GM19455 (cell line): Measurements from ENCODE around the gene GIT2.

ENCODE experiments used
- ATAC-seq: cut with Tn5 transposase; IDR thresholded peaks from one replicate; pipeline ENCODE4 v1.9.1; 2021; ENCODE audit not compliant: unreplicated experiment

Gene GIT2

DNA sequence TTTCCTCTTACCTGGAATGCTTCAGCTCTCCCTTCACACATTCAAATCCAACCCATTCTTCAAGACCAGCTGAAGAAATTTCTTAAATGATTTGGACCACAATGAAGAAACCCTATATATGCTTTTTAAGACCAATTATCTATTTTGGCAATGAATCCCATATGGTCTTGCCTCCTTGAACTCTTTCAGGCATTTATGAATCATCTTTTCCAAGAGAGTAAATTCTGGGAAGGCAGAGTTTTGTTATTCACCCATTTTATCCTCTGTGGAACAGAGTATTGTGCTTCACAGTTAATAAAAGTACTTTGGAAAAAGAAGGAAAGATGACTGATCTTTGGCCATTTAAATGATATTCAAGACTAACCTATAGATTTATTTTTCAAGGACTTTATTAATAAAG lies 14.0 kb downstream of the GIT2 start:
- ATAC-seq = no peak

DNA sequence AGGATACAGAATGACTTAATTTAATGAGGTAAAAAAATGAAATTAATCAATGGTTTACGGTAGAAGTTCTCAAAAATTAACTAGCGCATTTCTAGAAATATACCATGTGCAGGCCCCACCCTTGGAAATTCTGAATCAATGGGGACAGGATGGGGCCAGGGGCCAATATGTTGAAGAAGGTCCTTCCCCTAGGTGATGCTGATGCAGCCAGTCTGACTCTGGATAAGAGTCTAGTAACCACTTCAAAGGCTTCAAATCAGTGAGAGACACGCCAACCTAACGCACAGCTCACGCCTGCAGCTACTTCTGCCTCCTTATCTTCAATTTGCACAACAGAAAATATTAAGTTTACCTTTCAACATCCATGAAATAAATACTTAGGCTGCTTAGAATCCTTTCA lies 14.9 kb downstream of the GIT2 start:
- ATAC-seq = no peak

DNA sequence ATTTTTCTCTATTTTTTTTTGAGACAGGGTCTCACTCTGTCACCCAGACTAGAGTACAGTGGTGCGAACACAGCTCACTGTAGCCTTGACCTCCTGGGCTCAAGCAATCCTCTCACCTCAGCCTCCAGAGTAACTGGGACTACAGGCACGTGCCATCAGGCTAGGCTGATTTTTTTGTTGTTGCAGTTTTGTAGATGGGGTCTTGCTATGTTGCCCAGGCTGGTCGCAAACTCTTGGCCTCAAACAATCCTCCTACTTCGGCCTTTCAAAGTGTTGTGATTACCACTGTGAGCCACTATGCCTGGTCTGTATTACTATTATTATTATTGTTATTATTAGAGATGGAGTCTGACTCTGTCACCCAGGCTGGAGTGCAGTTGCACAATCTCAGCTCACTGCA lies 23.3 kb downstream of the GIT2 start:
- no peak for ATAC-seq

DNA sequence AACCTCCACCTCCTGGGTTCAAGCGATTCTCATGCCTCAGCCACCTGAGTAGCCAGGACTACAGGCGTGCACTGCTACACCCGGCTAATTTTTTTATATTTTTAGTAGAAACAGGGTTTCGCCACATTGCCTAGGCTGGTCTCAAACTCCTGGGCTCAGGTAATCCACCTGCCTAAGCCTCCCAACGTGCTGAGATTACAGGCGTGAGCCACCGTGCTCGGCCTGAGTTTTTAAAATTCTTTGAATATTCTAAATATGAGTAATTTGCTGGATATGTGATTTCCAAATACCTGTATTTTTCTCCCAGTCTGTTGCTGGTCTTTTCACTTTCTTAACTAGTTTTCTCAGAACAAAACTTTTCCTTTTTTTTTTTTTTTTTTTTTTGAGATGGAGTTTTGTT lies 27.4 kb downstream of the GIT2 start:
- ATAC-seq = no peak

DNA sequence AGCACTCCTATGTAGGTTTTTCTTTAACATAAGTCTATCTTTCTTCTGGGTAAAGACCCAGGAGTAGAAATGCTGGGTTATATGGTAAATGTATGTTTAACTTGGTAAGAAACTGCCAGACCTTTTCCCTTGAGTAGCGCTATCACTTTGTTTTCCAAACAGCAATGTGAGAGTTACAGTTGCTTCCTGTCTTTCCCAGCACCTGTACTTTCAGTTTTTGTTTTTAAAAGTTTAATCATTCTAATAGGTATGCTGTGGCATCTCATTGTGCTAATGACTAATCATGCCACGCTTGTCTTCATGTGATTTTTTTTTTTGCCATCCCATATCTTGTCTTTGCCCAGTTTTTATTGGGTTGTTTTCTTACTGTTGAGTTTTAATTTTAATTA lies 28.1 kb downstream of the GIT2 start:
- ATAC-seq = no peak

DNA sequence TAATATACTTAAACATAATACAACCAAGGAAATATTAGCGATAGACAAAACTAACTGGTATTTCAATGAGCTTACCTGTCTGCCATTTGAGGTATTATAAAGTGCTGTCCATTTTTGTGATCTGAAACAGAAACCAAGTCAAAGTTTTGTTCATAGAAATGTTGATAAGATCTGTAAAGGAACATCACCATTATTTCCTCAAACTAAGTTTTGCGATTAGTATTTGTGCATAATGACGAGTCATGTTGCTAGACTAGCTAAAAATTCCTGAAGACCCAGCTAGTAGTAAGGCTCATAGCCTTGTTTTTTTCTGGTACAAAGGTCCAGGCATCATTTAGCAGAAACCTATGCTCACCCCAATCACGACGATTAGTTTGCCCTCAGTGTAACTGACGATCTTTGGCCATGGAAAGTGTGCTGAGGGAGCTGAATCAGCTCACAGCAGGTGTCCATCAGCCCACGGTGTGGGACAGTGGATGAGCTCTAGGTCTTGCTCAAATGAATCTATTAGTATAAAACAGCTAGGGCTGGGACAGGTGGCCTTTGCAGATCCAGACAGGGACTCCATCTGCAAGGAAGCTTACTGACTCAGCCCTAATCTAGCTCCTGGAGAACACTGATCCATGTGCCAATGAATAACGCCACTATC lies 28.7 kb downstream of the GIT2 start:
- no peak for ATAC-seq

DNA sequence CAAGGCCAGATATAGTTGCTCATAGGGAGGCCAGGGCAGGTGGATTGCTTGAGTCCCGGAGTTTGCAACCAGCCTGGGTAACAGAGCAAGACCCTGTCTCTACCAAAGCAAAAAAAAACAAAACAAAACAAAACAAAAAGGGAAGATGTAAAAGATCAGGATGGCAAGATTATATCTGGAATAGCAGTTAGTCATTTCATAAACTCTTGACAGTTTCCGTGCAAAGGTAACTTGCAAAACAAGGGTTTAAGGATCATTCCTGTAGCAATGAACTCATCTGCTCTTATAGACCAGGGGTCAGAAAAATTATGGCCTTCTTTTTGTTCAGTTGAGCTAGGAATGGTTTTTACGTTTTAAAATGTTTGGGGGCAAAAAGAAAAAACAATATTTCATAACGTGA lies 29.6 kb downstream of the GIT2 start:
- no peak for ATAC-seq

DNA sequence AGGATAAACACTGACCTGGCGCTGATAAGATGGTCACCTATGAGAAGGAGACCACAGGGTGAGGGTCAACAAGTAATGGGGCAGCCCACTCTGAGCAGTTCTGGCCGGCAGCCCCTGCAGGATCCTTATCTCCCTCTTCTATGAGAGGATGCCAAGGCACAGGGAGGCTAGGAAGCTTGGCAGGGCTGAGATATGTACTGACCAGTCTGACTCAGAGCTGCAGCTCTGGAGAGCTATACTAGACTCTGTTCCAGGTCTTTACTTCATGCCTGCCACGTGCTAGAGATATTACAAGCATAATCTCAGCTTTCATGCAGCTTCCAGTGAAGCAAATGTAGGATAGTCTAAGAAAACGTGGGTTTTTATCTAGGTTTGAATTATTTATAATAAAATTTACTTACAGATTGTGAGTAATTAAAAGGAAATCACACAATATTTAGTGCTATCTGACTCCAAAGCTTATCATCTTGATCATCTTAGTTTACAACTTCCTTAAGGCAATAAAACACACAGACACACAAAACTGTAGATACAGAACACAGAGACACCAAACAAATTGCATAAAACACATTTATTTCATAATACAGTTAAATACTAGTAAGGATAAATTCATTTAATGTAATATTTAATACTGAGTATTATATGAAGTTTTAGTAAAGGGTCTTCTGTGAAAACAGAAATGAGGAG lies 32.3 kb downstream of the GIT2 start:
- no peak for ATAC-seq

DNA sequence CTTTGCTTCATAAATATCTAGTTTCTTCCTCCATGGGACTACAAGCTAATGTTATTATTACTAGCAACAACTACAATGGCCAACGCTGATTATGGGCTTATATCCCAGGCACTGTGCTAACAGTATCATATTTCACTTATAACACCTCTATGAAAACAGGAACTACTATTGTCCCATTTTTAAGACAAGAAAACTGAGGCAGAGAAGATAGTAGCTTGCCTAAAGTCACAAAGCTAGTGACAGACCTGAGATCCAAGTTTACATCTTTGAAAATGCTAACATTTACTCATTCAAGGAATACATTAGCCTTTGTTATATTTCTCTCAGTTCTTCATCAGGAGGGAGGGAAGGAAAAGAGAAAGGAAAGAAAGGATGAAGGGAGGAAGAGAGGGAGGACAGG lies 32.8 kb downstream of the GIT2 start:
- no peak for ATAC-seq

DNA sequence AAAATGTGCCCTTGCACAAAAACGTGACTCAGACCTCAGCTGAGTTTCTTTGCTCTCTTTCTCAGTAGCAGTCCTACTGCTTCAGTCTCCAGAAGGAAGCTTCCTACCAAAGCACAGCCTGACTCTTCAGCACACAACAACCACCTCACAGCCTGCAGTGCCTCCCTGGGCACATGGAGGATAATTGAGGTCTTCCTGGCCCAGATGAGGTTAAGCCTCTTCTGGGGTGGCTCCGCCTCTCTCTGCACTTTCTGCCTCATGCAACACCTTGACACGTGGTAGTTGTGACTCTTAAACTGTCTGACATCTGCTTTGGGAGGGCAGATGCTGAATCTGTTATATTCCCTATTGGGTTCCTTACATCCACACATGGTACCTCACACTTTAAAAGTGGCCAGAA lies 33.8 kb downstream of the GIT2 start:
- ATAC-seq = no peak

DNA sequence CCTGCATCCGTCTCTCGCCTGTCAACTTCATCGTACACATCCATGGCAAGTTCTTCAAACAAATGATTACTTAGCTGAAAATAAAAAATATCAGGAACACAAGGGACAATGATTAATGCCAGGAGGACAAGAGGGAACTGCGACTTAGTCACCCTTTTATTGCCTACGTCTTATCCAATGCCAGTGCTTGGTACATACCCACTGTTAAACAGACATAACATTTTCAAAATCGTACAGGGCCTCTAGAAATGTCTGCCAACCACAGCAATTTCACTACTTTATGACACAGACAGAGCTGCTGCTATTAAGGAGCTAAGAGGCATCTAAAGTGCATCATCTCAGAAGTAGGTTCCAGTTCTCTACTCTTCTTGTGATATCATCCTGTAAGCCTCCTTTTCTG lies 34.6 kb downstream of the GIT2 start:
- ATAC-seq = no peak

DNA sequence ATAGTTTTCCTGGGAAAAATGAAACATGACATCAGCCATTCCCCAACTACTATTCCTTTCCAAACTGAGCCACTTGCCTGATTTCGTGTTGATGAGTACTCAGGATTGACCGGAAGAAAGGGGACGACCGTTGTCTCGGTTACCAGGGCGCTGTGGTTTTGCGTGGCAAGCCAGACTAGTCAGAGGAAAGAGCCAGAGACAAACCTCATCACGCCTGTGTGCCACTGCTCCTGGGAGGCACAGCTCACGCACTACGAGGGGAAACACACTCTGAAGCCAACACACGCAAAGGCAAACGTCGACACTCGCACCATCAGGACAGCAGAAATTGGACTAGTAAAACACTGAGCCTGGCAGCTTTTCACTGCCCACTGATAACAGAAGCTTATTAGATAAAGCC lies 35.0 kb downstream of the GIT2 start:
- no peak for ATAC-seq

DNA sequence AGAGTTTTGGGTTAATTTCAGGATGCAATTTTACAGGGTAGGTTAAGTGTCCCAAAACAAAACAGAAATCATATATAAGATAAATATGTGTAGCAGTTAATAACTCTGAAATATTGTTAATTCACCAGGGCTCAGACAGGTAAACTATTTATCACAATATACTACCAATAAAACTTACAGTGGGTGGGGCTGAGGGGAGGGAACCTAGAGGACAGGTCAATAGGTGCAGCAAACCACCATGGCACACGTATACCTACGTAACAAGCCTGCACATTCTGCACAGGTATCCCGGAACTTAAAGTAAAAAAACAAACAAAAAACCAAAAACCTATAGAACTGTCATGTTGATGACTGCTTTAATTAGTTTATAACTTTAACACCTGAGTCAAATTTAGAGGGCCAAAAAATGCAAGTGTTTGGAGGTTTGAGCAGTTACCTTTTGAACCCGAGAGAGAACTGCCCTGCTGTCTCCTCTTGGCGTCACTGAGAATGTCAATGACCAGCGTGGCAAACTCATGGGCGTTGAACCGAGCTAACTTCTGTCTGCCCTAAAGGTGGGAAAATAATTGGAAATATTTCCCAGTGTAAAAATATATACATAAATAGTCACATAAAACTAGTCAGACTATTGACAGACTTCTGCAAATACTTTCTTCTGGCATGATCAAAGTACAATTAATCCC lies 36.6 kb downstream of the GIT2 start:
- ATAC-seq = no peak

DNA sequence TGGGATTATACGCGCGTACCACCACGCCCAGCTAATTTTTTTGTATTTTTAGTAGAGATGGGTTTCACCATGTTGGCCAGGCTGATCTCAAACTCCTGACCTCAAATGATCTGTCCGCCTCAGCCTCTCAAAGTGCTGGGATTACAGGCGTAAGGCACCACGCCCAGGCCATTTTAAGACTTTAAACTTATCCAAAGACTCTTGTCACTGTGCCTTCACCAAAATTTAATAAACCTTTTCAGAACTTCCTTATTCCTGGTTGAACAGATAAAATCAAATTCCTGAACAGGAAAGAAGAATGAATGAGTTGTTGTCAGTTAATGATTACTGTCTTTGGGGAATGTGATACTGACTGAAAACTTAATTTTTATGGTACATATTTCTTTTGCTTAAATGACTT lies 37.8 kb downstream of the GIT2 start:
- ATAC-seq = no peak

DNA sequence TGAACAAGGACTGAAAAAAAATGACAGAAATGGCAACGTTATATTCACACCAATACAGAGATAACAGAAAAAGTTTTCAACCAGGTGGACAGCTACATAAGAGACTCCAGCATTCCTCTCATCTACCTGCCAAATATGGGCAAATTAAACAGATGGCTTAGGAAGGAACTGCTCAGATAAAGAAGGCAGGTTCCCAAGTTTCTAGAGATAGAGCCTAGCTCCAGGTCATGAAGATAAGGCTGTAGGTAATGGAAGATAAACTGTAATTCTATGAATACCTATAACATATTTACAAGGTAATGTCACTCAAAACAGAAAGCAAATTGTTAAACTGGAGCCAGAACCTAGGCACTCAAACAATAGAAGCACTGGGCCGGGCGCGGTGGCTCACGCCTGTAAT lies 42.5 kb downstream of the GIT2 start:
- no peak for ATAC-seq

DNA sequence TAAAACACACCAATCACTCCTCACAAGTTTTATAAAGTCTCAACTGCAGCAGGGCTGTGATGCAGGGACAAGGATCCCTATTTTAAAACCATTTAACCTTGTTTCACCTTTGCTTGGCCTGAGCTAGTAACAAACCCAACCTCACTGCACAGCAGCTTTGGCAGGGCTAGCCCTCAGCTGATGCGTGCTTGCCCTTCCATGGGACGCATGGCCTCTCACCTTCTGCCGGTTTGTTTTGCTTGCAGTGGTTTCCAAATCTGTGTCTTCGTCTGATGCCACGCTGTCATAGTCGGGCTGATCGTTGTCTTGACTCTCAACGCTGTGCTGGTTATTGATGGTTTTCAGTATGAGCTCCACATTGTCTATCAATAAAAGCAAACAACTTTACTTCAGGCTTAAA lies 43.3 kb downstream of the GIT2 start:
- no peak for ATAC-seq

DNA sequence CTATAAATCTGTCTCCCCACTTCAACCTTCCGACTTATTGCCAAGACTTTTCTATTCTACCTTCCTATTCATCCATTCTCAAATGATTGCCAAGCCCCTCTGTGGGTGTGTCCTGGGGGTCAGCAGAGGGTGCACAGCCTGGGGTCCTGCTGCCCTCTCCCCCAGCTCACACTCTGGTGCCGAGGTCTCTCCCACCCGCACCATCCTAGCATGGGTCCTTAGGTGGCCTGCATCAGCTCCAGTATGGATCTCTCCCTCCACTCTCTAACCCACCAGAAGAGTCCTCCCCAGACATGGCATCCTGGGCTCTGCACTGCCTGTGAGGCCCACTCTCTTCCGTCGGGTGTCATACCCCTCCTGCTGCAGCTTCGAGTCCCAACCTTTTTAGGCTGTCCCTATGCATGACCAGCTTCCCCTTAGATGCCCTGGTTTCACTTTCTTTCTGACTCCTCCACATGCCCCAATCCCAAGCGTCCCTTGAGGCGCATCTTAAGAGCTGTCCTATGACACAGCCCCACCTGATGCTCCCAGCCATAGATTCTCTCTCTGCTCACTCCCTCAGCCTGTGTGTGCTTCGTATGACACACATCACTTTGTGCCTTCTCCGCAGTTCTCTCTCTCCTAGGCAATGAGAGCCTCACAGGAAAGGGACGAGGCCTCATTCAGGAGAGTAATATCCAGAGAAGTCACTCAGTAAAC lies 43.9 kb downstream of the GIT2 start:
- ATAC-seq = no peak

DNA sequence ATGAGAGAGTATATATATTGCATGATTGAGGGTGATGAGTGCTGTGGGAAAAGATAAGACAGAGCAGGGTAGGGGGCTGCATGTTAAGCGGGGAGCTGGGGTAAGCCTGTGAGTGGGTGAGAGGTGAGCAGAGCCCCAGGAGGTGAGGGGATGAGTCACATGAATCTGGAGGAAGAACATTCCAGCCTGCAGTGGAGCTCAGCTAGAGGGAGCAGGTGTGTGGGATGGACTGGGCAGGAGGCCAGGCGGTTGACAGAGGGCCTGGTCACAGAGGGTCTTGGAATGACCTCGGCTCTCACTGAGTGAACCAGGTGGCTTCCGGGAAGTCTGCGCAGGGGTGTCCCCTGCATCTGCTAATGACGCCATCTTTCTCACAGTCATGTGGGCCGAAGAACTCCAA lies 44.4 kb downstream of the GIT2 start:
- no peak for ATAC-seq

DNA sequence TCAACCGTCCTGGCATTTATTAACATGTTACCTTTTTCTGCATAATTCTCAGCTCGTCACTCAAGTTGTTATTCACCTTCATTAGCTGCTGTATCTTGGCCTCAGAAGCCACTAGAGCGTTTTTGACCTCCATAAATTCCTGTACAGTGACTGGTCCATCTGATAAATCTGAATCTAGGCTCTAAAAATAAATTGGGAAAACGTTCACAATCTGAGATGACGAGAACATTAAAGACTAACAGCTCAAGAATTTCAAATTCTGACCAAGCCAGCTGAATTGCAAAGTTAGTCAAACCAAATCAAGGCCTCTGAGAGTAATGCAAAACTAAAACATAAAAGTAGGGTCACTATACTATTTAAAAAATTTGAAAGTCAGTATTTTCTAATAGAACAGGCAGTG lies 45.0 kb downstream of the GIT2 start:
- ATAC-seq = no peak

DNA sequence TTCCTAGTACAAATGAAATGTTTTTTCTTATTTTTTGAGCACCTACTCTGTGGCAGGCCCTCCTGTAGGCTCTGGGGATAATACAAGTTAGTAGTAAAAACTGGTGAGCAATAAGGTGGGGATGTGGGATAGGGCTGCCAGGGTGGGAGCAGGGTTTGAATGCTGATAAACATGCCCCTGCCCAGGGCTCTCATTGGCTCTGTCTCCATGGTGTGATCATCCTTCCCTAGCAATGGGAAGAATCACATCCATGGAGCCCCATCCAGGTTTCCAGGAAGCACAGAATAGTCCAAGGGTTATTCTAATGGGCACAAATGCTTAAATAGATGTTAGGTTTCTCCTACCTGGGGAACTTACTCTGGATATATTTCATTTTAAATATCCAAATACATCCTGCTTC lies 45.5 kb downstream of the GIT2 start:
- ATAC-seq = no peak

DNA sequence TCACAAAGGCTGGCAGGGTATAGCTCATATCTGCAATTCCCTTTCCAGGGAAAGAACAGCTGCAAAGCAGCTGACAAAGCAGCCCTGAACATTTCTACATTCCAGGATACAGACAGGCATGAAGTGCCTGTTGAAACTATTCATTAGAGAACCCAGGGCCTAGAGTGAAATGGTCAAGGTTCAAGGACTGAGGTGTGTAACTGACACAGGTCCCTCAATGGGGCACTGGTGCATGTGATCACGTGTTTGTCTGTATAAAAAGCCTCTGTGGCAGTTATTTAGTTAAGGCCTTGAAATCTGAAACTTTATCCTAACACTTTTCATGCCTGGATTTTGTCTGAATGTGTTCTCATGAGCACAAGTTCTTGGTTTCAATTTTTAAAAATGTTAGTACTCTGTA lies 47.1 kb downstream of the GIT2 start:
- no peak for ATAC-seq

DNA sequence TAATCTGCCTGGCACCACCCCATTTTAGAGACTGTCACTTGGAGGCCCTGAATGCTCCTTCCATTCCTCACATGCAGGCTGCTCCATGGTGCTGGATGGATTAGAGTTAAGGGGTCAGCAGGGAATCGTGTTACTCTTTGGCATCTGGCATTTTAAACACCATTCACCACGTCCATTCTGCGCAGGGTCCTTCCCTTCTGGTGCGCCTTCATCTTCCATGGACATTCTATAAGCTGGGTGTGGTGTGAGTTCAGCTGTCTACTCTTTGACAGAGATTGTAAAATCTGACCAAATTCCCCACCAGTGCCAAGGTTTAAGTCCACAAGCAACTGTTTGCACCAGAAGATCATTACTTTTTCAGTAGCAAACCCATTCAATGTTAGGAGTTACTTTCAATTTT lies 47.8 kb downstream of the GIT2 start:
- ATAC-seq = no peak
